WTC11 (cell line): ENCODE data around the gene DNASE1L3.

ENCODE experiments used
- GABPB1 ChIP-seq: sonication (generic); formaldehyde crosslinking; IDR thresholded peaks from 2 replicates; pipeline ENCODE4 v1.8.1; 2023; ENCODE audit warnings: mild to moderate bottlenecking, missing genetic modification reagents
- KAT7 ChIP-seq: sonication (generic); formaldehyde crosslinking; IDR thresholded peaks from 2 replicates; pipeline ENCODE4 v1.8.1; 2023; ENCODE audit warnings: missing genetic modification reagents, mild to moderate bottlenecking, borderline replicate concordance
- MXD4 ChIP-seq: fragments of 250-450 bp; sonication (Bioruptor Pico); IDR thresholded peaks from 2 replicates; pipeline ENCODE4 v1.8.0; 2021; ENCODE audit warnings: mild to moderate bottlenecking, moderate library complexity, borderline replicate concordance
- NR2C2 ChIP-seq: sonication (generic); formaldehyde crosslinking; IDR thresholded peaks from 2 replicates; pipeline ENCODE4 v1.8.0; 2022; ENCODE audit warnings: mild to moderate bottlenecking, missing genetic modification reagents
- RELA ChIP-seq: sonication (generic); formaldehyde crosslinking; IDR thresholded peaks from 2 replicates; pipeline ENCODE4 v1.8.1; 2022; ENCODE audit warnings: missing genetic modification reagents, mild to moderate bottlenecking, borderline replicate concordance
- TCF7 ChIP-seq: sonication (generic); formaldehyde crosslinking; IDR thresholded peaks from 2 replicates; pipeline ENCODE4 v1.8.0; 2022; ENCODE audit warnings: mild to moderate bottlenecking, low read depth, missing genetic modification reagents, moderate library complexity
- TP53 ChIP-seq: sonication (generic); formaldehyde crosslinking; IDR thresholded peaks from 2 replicates; pipeline ENCODE4 v1.8.1; 2023; ENCODE audit warnings: mild to moderate bottlenecking, missing genetic modification reagents
- ZBTB21 ChIP-seq: sonication (generic); formaldehyde crosslinking; IDR thresholded peaks from 2 replicates; pipeline ENCODE4 v1.8.1; 2023; ENCODE audit warnings: mild to moderate bottlenecking, missing genetic modification reagents, borderline replicate concordance
- TF ChIP-seq, protein P1 (sequence below): fragments of 200-600 bp; IDR thresholded peaks from 2 replicates; pipeline ENCODE4 v1.8.0; 2022; ENCODE audit warnings: antibody characterized with exemption
- TF ChIP-seq, protein P2 (sequence below): sonication (generic); formaldehyde crosslinking; IDR thresholded peaks from 2 replicates; pipeline ENCODE4 v1.8.1; 2022; ENCODE audit warnings: low read depth, mild to moderate bottlenecking, moderate library complexity, missing genetic modification reagents, borderline replicate concordance
- TF ChIP-seq, protein P3 (sequence below): sonication (generic); formaldehyde crosslinking; conservative IDR thresholded peaks from 2 replicates; pipeline ENCODE4 v1.8.1; 2023; ENCODE audit warnings: mild to moderate bottlenecking, low read depth, missing genetic modification reagents, moderate library complexity
- TF ChIP-seq, protein P4 (sequence below): fragments of 250-450 bp; sonication (Bioruptor Pico); IDR thresholded peaks from 2 replicates; pipeline ENCODE4 v1.9.0; 2021; ENCODE audit warnings: mild to moderate bottlenecking
- TF ChIP-seq, protein P5 (sequence below): sonication (generic); formaldehyde crosslinking; IDR thresholded peaks from 2 replicates; pipeline ENCODE4 v1.8.0; 2022; ENCODE audit warnings: mild to moderate bottlenecking, missing genetic modification reagents

DNA sequence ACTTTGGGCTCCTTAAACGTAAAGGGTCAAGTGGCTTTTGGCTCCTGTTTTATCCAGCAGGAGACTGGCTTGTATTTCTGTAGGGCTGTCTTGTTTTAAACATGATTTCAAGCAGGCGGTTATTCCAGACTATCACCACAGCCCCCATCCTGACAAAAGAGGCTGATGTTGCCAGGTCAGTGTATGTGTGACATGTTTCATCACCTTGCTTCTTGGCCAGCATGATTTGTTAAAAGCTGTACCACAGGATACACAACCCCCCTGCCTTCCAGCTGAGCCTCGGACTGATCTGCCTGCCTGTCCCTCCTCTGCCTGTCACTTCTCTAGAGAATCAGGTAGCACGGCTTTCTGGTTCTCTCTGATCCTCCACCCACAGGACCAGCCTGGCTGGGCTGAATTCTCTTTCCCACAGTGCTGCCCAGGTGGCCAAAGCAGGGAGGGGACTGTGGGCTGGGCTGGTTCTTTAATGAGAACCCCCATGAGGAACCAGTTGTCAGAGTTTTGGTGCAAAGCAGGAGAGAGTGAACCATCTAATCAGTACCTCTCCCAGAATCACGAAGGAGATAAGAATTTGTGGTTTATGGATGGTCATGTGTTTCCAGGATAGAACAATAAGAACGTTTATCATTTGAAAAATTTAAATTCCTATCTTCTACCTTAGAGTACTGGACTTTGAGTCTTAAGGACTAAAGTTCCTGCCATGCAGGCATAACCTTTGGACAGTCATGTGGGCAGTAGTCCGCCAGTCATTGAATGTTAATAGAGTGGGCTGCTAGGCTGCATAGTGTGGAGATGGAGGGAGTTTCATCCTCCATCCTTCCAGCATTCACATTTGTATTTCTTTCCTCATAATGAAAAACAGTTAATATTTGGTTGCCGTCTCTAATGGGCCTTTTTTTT lies 35.6 kb upstream of the DNASE1L3 start:
- TF ChIP-seq, protein P1, sequence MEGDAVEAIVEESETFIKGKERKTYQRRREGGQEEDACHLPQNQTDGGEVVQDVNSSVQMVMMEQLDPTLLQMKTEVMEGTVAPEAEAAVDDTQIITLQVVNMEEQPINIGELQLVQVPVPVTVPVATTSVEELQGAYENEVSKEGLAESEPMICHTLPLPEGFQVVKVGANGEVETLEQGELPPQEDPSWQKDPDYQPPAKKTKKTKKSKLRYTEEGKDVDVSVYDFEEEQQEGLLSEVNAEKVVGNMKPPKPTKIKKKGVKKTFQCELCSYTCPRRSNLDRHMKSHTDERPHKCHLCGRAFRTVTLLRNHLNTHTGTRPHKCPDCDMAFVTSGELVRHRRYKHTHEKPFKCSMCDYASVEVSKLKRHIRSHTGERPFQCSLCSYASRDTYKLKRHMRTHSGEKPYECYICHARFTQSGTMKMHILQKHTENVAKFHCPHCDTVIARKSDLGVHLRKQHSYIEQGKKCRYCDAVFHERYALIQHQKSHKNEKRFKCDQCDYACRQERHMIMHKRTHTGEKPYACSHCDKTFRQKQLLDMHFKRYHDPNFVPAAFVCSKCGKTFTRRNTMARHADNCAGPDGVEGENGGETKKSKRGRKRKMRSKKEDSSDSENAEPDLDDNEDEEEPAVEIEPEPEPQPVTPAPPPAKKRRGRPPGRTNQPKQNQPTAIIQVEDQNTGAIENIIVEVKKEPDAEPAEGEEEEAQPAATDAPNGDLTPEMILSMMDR: no peak
- no peak for TF ChIP-seq KAT7
- TF ChIP-seq, protein P2, sequence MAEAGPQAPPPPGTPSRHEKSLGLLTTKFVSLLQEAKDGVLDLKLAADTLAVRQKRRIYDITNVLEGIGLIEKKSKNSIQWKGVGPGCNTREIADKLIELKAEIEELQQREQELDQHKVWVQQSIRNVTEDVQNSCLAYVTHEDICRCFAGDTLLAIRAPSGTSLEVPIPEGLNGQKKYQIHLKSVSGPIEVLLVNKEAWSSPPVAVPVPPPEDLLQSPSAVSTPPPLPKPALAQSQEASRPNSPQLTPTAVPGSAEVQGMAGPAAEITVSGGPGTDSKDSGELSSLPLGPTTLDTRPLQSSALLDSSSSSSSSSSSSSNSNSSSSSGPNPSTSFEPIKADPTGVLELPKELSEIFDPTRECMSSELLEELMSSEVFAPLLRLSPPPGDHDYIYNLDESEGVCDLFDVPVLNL (CRISPR knock-in tag): no peak
- TF ChIP-seq NR2C2 (CRISPR knock-in tag): no peak
- TF ChIP-seq TP53 (CRISPR knock-in tag): no peak
- TF ChIP-seq RELA (CRISPR knock-in tag): no peak
- TF ChIP-seq, protein P3, sequence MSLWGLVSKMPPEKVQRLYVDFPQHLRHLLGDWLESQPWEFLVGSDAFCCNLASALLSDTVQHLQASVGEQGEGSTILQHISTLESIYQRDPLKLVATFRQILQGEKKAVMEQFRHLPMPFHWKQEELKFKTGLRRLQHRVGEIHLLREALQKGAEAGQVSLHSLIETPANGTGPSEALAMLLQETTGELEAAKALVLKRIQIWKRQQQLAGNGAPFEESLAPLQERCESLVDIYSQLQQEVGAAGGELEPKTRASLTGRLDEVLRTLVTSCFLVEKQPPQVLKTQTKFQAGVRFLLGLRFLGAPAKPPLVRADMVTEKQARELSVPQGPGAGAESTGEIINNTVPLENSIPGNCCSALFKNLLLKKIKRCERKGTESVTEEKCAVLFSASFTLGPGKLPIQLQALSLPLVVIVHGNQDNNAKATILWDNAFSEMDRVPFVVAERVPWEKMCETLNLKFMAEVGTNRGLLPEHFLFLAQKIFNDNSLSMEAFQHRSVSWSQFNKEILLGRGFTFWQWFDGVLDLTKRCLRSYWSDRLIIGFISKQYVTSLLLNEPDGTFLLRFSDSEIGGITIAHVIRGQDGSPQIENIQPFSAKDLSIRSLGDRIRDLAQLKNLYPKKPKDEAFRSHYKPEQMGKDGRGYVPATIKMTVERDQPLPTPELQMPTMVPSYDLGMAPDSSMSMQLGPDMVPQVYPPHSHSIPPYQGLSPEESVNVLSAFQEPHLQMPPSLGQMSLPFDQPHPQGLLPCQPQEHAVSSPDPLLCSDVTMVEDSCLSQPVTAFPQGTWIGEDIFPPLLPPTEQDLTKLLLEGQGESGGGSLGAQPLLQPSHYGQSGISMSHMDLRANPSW: no peak
- TF ChIP-seq, protein P4, sequence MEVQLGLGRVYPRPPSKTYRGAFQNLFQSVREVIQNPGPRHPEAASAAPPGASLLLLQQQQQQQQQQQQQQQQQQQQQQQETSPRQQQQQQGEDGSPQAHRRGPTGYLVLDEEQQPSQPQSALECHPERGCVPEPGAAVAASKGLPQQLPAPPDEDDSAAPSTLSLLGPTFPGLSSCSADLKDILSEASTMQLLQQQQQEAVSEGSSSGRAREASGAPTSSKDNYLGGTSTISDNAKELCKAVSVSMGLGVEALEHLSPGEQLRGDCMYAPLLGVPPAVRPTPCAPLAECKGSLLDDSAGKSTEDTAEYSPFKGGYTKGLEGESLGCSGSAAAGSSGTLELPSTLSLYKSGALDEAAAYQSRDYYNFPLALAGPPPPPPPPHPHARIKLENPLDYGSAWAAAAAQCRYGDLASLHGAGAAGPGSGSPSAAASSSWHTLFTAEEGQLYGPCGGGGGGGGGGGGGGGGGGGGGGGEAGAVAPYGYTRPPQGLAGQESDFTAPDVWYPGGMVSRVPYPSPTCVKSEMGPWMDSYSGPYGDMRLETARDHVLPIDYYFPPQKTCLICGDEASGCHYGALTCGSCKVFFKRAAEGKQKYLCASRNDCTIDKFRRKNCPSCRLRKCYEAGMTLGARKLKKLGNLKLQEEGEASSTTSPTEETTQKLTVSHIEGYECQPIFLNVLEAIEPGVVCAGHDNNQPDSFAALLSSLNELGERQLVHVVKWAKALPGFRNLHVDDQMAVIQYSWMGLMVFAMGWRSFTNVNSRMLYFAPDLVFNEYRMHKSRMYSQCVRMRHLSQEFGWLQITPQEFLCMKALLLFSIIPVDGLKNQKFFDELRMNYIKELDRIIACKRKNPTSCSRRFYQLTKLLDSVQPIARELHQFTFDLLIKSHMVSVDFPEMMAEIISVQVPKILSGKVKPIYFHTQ: no peak
- TF ChIP-seq, protein P5, sequence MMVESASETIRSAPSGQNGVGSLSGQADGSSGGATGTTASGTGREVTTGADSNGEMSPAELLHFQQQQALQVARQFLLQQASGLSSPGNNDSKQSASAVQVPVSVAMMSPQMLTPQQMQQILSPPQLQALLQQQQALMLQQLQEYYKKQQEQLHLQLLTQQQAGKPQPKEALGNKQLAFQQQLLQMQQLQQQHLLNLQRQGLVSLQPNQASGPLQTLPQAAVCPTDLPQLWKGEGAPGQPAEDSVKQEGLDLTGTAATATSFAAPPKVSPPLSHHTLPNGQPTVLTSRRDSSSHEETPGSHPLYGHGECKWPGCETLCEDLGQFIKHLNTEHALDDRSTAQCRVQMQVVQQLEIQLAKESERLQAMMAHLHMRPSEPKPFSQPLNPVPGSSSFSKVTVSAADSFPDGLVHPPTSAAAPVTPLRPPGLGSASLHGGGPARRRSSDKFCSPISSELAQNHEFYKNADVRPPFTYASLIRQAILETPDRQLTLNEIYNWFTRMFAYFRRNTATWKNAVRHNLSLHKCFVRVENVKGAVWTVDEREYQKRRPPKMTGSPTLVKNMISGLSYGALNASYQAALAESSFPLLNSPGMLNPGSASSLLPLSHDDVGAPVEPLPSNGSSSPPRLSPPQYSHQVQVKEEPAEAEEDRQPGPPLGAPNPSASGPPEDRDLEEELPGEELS (CRISPR knock-in tag): no peak
- TF ChIP-seq MXD4 (CRISPR knock-in tag): no peak
- no peak for TF ChIP-seq TCF7 (CRISPR knock-in tag)
- TF ChIP-seq ZBTB21: no peak
- TF ChIP-seq GABPB1 (CRISPR knock-in tag): no peak
